Measurements from ENCODE around the gene KIF23.

The KIF23 gene

DNA sequence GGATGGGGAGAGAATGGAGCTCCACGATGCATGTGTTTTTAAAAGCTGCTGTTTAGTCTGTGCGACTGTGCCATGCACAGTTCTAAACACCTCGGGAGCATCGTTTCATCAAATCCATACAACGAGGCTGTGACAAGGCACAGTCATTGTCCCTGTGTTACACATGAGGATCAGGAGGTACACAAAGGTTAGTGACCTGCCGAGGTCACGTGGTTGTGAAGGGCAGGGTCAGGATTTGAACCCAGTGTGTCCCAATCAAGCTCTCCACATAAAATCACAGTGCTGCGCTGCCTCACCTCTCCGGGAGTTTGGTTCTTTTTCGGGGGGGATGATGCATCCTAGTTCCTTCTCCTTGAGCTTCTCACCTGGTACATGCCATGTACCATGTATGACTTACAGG lies 18.7 kb upstream of the KIF23 start:
- no peak for DNase-seq

DNA sequence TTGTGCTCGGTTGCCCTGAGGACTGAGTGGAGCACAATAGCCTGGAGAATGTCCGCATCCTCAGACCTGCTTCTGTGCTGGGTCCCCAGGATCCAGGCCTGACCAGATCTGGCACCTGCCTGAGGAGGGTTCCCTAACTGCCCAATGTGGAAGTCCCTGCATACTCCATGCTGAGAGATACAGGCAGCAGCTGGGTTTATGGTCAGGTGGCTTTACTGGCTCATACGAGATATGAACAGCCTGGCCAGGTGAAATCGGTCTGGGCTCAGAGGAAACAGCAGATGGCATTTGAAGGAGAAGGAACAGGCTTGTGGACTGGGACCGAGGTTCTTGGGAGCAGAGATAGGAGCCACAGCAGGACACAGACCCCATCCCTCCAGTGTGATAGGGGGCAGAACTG lies 18.2 kb upstream of the KIF23 start:
- DNase-seq = no peak

DNA sequence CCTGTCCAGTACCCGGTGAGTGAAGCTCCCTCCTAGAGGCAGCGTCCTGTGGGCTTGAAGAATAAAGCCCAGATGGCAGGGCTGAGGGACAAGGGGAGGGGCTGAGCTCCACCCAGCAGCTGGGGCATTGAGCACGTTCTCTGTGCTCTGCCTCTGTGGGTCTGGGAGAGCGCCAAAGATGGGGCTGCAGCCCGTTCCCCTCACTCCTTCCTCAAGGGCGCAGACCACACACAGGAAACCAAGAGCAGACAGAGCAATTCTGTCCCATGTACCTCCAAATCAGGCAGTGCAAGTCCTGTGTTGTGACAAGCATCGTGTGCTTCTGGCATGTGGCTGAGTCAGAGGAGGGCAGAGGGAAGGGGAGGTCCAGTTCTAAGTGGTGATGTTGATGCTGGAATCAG lies 15.7 kb upstream of the KIF23 start:
- no peak for DNase-seq

DNA sequence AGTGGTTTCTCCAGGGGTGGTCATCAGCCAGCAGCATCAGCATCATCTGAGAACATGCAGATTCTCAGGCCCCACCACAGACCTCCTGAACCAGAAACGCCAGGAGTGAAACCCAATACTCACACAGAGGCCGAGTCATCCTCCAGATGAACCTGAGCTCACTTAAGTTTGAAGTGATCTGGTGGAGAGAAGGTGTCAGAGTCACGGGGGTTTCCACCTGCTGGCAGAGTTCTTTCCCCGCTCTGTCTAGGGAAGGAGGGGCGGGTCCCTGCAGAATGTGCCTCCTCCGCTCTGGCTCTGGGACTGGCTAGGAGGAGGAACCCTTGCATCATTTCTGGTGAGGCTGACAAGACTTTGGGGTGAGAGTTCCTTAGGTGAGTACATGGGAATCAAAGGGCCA lies 13.3 kb upstream of the KIF23 start:
- no peak for DNase-seq

DNA sequence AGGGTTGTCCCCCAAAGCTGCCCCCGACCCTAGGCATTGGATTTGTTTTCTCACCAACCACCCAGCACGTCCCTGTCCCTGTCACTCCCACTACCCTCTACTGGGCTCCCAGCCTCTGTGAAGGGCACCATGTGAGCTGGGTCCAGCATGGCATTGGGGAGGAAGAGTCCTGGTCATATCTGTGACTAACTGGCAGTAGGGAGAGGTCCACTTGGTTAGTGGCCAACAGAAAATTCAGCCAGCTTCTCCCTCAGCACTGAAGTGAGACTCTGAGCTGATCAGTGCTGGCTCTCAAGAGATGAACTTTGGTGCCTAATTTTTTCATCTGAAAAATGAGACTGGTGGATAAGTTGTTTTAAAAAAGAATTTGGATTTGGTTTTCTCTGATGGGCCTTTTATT lies 11.3 kb upstream of the KIF23 start:
- no peak for DNase-seq

DNA sequence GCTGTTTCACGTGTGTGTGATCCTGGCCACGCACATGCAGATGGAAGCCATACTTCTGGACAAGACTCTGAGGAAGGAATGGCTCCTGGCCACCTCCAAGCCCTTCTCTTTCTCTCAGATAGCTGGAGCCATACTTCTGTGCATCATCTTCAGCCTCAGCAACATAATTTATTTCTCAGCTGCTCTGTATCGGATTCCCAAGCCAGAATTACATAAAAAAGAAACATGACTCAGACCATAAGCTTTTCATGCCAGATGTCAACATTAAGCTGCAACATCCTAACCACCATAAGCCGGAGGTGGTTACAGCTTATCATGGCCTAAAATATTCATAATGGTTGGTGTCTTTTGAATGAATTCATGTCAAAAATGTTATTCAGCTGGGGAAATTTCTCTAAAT lies 10.6 kb upstream of the KIF23 start:
- DNase-seq = no peak

DNA sequence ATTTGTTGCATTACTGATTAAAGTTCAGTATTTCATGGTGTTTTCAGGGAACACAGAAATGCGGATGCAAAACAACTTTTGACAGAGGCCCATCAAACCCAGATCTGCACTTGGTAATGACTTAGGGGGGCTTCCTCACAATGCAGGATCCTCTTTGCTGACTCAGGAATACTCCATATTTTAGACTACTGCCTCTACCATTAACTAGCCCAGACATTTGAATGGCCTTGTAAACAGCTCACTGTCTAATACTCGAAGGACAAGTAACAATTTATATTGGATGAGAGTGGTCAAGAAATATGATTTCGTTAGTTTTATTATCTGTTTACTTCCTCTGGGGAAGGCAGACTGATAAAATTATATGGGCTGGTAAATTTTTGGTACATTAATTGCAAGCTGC lies 9.0 kb upstream of the KIF23 start:
- DNase-seq = no peak

DNA sequence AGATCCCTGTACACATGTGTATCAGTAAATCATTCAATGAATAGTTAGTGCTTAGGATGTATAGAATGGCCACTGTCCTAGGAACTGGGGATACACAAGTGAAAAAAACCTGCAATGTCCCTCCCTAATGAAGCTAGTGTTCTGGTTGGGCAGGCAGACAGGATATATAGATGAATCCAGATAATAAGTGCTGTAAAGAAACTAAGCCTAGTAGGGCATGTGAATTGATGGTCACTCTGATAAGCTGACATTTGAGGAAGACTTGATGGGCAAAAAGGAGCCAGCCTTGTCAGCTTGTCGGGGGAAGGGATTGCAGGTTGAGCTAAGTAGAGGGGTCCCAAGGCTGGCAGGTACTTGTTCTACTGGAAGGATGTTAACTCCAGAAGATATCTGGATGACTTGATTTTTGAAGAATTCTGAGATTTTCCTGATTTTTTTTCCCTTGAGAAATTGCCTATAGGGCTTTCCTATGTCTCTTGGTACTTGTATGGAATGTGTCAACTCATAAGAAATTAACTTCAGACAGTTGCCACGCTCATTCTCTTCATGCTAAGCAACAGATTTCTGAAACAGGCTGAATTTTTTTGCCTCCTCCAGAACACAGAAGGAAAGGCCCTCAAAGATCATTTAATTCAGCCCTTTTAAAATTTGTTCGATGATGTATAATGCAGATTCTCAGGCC lies 6.3 kb upstream of the KIF23 start:
- DNase-seq = no peak

DNA sequence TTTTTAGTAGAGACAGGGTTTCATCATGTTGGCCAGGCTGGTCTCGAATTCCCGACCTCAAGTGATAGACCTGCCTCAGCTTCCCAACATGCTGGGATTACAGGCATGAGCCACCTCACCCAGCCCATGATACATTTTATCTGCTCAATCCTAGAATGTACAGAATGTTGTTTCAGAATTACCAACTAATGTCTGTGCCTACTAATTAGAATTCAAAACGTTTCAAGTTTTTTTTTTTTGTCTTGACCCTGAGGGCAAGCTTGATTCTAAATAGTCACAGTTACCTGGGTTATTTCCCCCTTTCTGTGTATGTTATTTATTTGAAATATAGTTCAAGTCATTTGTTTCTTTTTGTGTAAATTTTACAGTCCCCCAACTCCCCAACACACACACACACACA lies 5.3 kb upstream of the KIF23 start:
- no peak for DNase-seq

DNA sequence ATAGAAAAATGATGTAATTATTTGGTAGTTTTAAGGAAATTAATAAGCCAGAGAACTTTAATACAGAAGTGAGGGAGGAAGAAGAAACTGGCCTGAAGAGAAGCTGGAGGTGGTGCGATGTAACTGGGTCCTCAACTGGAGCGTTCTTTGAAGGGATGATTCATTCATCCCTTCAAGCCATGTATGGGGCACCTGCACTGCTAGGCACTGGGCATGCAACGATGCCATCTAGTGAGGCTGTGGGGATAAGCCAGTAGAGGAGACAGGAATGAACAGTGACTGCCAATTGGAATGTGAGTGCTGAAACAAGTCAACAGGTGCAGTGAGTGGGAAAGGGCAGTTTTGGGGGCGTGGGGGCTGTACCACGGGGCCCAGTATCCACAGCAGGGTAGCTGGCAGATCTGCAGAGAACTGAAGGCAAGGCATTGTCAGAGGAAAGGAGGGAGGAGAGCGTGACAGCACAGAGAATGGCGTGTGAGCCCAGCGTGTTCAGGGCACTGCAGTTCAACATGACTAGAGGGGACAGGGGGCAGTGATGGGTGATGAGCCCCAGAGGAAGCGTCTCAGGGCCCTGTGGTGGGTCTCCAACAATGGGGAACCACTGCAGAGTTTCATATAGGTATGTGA lies 3.8 kb upstream of the KIF23 start:
- DNase-seq = no peak

DNA sequence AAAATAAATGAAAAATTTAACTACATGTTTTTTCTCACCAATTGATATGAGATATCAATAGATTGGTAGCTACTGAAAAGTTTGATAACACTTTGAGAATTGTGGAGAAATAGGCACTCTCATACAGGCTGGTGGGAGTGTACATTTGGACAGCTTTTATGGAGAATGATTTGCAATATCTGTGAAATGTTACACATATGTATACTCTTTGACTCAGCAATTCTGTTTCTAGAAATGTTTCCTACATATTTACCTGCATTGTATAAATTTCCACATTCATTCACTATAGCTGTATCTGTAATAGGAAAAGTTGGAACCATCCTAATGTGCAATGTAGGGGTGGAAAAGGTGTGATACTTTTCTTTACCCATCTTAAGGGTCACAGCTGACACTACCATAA lies 1.9 kb upstream of the KIF23 start:
- DNase-seq = no peak

DNA sequence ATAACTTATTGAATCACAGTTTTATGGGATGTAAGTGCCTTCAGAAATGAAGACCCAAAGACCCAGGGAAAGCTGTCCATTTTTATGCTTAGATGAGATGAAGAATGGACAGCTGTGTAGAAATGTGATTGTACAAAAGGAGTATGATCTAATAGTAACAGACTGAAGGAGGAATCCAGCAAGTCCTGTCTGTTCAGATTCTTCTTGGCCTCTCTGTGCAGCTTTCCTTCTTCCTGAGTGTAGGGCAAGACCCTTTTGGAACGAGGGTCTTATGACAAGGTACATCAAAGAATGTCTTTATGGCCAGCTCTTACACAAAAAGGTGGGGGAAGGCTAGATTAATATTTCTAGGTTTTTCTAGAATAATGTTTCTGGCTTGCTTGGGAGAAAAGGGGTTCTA lies 1.4 kb upstream of the KIF23 start:
- DNase-seq = no peak

DNA sequence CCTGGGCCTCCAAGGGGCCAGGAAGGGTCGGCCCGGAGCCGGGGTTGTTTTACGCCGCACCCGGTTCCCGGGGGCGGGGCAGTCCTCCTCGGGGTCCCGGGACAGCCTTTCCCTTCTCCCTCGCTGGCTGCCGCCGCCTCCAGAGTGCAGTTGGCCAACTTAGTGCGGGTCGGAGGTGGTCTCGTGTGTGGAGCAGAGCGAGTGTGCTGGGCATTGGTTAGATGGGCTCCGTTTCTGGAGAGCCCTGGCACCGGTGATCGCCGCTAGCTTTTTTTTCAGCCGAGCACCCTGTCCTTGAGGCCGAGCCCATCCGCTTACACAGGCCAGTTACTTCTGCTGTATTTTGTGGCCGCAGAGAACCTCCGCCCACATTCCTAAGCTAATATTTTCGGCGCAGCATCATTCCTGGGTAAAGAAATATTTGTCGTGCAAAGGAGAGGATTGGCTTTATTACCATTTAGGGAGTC lies 585 bp downstream of the KIF23 start:
- DNase-seq = peak; percentile 34 to 68

DNA sequence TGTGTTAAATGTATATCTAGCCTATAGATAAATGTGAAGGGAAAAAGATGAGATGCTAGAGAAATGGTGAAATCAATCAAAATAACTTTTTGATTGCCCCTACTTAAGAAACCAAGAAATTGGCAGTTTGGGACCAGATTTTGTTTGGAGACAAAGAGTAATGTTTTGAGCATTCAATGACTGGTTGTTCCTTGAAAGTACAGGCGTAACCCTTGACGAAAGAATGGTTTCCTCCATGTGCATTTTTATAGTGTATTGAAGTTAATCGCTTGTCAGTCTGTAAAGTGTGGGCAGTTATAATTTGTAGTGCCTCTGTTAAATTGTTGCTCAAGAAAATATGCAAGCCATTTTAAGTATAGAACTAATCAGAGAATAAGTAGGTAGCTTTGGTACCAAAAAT lies 1.2 kb downstream of the KIF23 start:
- DNase-seq = no peak

DNA sequence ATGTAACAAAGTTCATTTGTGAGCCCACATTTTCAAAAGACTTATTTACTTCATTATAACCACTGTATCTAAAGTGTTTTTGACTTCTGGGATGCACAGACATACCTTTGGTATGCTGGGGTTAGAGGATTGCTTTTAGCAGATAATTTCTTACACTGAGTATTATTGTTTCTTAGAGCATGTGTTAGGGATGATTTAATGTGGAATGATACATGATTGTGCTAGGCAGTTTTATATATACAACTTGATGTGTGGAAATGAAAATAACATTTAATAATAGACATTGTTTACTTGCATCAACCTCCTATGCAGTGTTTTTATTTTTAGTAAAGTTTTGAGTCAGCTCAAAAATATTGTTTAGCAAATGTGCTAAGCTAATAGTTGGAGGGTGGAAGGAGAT lies 3.4 kb downstream of the KIF23 start:
- DNase-seq = no peak

DNA sequence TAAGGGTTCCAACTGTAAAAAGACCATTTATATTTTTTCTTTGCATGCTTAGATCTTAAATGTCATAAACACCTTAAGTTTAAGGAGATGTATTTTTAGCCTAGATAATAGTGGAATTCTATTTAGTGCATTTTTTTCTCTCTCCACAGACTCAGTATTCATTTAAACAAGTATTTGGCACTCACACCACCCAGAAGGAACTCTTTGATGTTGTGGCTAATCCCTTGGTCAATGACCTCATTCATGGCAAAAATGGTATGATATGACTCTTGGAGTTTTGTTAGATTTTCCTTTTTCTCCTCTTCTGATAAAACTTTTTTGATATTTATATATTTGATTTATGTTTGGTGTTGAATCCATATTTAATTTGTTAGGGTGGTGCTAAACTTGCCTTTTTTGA lies 7.3 kb downstream of the KIF23 start:
- DNase-seq = no peak

DNA sequence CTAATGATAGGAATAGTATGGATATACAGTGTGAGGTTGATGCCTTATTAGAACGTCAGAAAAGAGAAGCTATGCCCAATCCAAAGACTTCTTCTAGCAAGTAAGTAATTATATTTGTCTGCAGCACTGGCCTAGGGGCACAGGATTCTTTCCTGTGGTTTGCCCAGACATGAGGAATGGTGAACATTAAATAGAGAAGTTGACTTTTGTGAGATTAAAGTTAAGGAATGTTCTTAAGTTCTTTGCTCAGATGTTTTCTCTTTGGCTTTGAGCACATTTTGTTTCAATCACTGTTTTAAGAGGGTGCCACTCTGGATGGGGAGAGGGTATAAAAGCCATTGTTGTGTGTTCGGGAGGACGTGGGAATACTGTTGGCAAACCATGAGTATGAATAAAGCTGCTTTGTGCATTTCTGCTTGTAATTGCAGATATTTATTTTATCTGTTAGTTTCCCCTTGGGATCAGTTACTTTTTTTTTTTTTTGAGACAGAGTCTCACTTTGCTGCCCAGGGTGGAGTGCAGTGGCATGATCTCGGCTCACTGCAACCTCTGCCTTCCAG lies 8.3 kb downstream of the KIF23 start:
- DNase-seq = no peak

DNA sequence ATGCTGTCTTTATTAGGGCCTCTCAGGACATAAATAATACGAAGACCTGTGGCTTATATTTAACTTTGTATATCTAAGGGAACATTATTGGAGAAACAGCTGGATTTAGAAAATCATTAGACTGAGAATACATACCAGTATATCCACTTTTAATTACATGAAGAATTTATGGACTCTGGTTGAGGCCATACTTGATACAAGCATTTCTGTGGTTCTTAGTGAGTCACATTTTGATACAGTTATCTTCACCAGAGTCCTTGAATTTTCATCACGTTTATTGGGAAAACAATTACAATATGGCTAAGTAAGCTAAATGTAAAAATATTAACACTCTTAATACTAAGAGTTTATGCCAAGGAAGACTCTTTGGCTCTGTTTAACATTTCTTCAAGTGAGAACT lies 9.9 kb downstream of the KIF23 start:
- DNase-seq = no peak

DNA sequence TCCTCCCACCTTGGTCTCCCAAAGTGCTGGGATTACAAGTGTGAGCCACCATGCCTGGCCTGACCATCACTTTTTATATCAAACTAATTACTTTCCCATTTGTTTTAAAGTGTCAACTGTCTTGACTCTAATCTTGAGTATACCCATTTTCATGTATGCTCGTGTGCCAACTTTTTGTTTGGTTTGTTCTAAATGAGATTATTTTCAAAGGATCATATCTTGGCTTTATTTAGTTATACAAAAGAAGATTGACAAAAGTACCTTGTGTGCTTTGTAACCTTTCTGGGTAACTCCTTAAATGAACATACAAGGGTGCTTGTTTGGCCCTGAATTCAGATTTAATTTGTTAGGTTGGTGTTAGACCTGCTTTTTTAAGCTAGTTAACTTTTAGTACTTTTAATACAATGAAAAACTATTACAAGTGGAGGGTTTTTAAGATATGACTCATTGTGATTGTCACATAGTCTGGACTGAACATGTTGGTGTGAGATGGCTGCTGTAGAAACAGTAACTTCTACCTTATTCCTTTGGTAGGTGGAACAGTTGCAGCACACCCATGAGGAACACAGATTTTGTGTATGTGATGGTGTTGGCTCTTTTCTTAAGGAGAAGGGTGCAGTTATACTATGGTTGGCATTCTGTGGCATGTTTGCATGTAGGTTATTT lies 10.7 kb downstream of the KIF23 start:
- no peak for DNase-seq

DNA sequence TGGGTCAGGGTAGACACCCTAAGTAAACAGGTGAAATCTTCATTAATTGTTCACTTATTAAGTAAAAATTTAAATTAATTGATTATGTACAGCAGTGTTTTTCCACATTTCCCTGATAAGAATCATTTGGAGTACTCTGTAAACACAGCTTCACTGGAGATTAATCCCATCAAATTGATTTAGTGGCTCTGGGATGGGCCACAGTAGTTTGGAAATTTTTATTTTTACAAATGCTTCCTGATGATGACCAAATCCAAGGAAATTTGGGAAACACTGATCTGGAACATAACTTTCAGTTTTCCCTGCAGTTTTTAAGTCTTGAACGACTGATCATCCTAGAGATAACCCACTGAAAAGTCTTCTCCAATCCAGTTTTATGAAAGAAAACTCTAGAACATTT lies 19.7 kb downstream of the KIF23 start:
- no peak for DNase-seq

DNA sequence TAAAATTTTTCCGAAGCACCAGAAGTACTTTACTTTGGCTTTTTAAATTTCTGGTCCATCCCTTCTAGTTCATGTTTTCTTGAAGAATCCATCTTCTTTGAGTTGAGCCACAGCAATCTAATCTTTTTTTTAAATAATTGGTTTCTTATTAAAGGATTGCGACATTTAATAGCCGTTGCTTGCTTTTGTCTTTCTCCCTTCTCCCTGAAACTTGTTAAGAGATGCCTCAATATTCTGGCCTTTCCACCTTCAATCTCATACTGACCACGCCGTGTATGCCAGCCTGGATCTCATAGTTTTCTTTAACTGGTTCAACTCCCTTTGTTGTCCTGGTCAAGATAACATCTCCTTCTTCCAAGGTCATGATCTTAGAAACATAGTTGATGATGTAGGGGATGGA lies 20.1 kb downstream of the KIF23 start:
- no peak for DNase-seq

DNA sequence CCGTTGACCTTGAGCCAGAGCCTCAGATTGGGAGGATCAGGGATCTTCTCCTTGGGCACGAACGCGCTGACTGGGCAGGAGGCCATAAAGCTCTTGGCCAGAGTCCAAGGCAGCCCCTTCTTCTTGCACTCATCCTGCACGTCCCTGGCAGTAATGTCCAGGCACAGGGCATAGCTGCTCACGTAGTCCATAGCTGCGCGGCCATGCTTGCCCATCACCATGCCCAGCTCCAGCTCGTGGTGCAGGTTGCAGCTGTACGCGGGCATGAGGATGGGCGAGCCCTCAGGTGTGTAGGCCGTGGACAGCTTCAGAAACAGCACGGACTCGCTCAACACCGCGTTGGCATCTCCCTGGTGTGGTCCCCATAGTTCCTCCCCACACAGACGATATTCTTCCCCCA lies 20.5 kb downstream of the KIF23 start:
- no peak for DNase-seq

DNA sequence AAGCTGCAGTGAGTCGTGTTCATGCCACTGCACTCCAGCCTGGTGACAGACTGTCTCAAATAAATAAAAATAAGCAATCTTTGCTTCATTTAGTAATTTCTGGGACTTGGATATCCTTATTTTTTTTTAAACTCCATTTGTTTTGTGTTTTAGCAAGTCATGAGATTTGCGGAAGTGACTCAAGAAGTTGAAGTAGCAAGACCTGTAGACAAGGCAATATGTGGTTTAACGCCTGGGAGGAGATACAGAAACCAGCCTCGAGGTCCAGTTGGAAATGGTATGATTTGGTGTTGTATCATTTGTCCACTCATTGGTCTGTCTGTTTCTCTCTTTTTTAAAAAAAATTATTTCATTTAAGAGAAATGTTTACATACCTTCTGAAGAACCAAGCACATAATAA lies 21.8 kb downstream of the KIF23 start:
- peak; percentile 56 to 76 for DNase-seq

DNA sequence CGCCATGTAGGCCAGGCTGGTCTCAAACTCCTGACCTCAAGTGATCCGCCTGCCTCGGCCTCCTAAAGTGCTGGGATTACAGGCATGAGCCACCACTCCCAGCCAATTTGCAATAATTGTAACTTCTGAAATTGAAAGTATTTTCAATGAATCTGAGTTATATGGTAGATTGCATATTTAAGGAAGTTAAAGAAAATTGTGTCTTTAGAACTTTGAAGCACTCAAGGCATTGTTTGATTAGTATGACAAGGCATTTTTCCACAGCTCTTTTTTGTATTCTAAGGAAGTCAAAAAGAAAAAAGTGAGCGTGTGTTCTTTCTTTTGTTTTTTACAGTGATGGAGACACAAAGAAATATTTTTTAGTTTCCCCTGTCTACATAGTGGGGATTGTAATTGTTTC lies 22.8 kb downstream of the KIF23 start:
- DNase-seq = peak in 1 of 2 donors; percentile 54

All from inflammatory macrophage (primary cell).